HFFc6 (cell line): ENCODE measurements around the gene SPATS1. TPM values are rescaled to one million over a fixed set of nuclear protein-coding genes. Genes with fewer than 3 reads are reported as not detected.

Experiments used
- DNase-seq: peaks from one replicate; pipeline ENCODE4 v3.0.0-alpha.2; 2018
- H3K27ac Mint-ChIP-seq: 2 replicates; pipeline ENCODE4 v1.8.0; 2020; ENCODE audit warnings: mild to moderate bottlenecking, mixed read lengths
- H3K27me3 Mint-ChIP-seq: 2 replicates; pipeline ENCODE4 v1.8.0; 2021; ENCODE audit warnings: mild to moderate bottlenecking, moderate library complexity, mixed read lengths; ENCODE audit not compliant: insufficient read depth
- H3K36me3 Mint-ChIP-seq: 2 replicates; pipeline ENCODE4 v1.8.0; 2021; ENCODE audit warnings: low read depth, mixed read lengths
- H3K4me1 Mint-ChIP-seq: 2 replicates; pipeline ENCODE4 v1.8.0; 2020; ENCODE audit warnings: low read depth, mixed read lengths
- H3K4me3 Mint-ChIP-seq: 2 replicates; pipeline ENCODE4 v1.8.0; 2020; ENCODE audit warnings: mild to moderate bottlenecking, moderate library complexity, mixed read lengths
- H3K9me3 Mint-ChIP-seq: 2 replicates; pipeline ENCODE4 v1.8.0; 2020; ENCODE audit warnings: mild to moderate bottlenecking, mixed read lengths
- total RNA-seq, 6 experiments: library from RNA; stranded (reverse); fragmentation: NEBNext Ultra II Directional; extraction: Animal tissue kit (Norgen Biotek cat#: 25700); gene quantifications; 2 replicates in 1 of 6; 3 replicates in 5 of 6; pipeline ENCODE4 v1.2.3, GENCODE V29; 2021
- TF ChIP-seq, protein P1 (sequence below): fragments of 200-600 bp; sonication (generic); IDR thresholded peaks from 2 replicates; pipeline ENCODE4 v1.5.0; 2021; ENCODE audit warnings: antibody characterized with exemption, mild to moderate bottlenecking

The SPATS1 gene
- total RNA-seq, 6 experiments from 2014 or later = not detected

DNA sequence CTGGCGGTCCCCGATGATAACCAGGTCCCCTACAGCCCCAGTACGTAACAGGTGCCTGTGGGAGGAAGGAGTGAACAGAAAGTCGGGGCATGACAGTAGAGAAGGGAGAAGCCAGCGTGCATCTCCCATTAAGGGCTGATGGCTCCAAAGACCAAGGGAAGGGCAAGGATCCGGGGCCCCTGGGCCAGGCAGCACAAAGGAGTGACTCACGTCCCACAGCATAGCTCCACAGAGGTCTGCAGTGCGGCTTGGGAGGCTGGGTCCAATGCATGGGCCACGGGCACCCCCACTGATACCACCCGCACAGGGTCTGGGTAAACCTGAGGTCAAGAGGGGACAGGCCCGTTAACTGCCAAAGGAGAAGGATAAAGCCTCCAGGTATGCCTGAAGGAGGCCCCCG lies 39.6 kb upstream of the SPATS1 start:
- no peak overlapping the region for H3K4me3 Mint-ChIP-seq
- H3K27ac Mint-ChIP-seq = no peak overlapping the region
- TF ChIP-seq, protein P1, sequence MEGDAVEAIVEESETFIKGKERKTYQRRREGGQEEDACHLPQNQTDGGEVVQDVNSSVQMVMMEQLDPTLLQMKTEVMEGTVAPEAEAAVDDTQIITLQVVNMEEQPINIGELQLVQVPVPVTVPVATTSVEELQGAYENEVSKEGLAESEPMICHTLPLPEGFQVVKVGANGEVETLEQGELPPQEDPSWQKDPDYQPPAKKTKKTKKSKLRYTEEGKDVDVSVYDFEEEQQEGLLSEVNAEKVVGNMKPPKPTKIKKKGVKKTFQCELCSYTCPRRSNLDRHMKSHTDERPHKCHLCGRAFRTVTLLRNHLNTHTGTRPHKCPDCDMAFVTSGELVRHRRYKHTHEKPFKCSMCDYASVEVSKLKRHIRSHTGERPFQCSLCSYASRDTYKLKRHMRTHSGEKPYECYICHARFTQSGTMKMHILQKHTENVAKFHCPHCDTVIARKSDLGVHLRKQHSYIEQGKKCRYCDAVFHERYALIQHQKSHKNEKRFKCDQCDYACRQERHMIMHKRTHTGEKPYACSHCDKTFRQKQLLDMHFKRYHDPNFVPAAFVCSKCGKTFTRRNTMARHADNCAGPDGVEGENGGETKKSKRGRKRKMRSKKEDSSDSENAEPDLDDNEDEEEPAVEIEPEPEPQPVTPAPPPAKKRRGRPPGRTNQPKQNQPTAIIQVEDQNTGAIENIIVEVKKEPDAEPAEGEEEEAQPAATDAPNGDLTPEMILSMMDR = no peak
- no peaks in the 10 kb centered on the region for H3K9me3 Mint-ChIP-seq
- peaks cover 12% of the 10 kb centered on the region for H3K36me3 Mint-ChIP-seq
- no peaks in the 10 kb centered on the region for H3K4me1 Mint-ChIP-seq
- DNase-seq = no peak
- peaks cover 13% of the 10 kb centered on the region for H3K27me3 Mint-ChIP-seq

DNA sequence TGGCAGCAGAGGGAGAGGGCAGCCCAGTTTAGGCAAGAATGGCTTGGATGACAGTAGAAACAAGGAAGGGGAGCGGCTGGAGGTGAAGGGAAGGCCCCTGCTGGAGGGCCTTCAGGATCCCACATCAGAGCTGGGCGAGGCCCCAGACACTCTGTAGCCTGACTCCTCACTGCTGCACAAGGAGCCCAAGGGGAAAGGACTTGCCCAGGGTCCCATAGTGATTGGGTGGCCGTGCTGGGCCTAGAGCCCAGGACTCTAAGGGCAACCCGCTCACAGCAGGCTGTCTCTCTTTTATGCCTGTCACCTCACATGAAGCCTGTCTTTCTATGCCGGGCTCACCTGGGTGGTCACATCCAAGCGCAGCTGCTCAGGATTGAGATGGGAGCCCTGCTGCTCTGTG lies 38.6 kb upstream of the SPATS1 start:
- TF ChIP-seq, protein P1 = no peak
- H3K27ac Mint-ChIP-seq = no peak overlapping the region
- no peaks in the 10 kb centered on the region for H3K9me3 Mint-ChIP-seq
- peaks cover 18% of the 10 kb centered on the region for H3K36me3 Mint-ChIP-seq
- H3K27me3 Mint-ChIP-seq = peaks cover 5% of the 10 kb centered on the region
- peaks cover 1% of the 10 kb centered on the region for H3K4me1 Mint-ChIP-seq
- no peak overlapping the region for H3K4me3 Mint-ChIP-seq
- DNase-seq = no peak

DNA sequence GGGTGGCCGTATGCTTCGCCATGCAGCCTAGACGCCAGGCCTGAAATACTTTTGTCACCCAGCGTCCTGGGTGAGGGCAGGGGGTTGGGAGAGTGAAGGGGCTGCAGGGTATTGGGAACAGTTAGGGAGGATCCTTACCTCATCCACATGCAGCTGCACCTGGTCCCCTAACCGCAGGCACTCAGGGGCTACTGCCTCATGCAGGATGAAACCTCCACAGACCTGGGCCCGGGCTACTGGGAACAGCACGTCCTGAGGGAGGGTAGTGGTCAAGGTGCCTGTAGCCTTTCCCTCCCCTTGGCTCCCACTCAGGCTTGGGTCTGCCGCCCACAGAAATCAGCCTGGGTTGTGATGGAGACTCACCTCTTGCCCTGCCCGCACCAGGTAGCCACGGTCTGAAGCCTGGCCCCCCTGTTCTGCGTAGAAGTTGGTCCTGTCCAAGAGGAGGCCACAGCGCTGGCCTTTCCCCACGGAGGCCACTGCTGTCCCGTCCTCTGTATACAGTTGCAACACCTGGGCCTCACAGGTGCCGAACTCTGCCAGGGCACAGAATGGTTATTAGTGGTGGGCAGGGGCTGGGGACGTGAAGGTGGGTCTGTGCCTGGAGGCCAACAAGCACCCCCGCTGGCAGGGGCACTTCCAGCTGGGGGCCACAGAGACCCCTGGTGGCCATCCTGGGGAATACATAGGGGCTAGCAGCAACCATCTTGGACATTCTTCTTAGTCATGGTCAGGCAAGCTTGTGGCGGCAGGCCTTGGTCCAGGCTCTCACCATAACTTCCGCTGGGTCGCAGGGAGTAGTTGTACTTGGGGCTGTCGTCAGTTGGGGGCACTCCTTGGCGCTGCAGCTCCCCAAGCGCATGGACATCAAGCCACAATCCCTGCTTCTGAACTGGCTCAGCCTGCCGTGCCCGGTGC lies 37.9 kb upstream of the SPATS1 start:
- no peak overlapping the region for H3K4me3 Mint-ChIP-seq
- H3K36me3 Mint-ChIP-seq = peaks cover 22% of the 10 kb centered on the region
- TF ChIP-seq, protein P1 = peak; percentile 90
- no peak overlapping the region for H3K27ac Mint-ChIP-seq
- DNase-seq = peak; percentile 5
- H3K4me1 Mint-ChIP-seq = peaks cover 8% of the 10 kb centered on the region
- H3K9me3 Mint-ChIP-seq = no peaks in the 10 kb centered on the region
- H3K27me3 Mint-ChIP-seq = no peaks in the 10 kb centered on the region

DNA sequence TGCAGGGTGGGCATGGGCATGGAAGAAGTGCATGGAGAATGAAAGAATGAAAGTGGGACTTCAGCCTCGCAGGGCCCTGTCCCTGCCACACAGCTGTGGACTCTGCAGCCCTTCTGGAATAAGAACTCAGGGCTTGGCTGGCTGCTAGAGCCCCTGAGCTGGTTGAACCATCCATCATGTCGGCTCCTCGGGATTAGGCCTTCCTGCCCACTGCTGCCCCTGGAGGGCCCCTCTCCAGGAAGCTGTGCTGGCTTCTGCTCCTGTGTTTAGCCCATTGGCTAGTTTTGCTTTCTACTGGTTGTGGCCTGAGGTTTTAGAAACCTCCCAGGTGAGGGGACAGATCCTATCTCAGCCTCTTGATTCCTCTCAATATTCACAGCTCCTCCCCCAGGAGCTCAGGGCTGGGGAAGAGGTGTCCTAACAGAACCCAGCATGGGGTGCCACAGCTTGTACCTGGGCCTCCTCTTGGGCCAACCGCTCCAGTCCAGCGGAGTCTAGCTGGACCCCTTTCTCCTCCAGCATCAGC lies 37.2 kb upstream of the SPATS1 start:
- no peaks in the 10 kb centered on the region for H3K9me3 Mint-ChIP-seq
- H3K27me3 Mint-ChIP-seq = no peaks in the 10 kb centered on the region
- no peak overlapping the region for H3K27ac Mint-ChIP-seq
- no peak overlapping the region for H3K4me3 Mint-ChIP-seq
- H3K36me3 Mint-ChIP-seq = peaks cover 25% of the 10 kb centered on the region
- TF ChIP-seq, protein P1 = no peak
- no peak for DNase-seq
- peaks cover 16% of the 10 kb centered on the region for H3K4me1 Mint-ChIP-seq

DNA sequence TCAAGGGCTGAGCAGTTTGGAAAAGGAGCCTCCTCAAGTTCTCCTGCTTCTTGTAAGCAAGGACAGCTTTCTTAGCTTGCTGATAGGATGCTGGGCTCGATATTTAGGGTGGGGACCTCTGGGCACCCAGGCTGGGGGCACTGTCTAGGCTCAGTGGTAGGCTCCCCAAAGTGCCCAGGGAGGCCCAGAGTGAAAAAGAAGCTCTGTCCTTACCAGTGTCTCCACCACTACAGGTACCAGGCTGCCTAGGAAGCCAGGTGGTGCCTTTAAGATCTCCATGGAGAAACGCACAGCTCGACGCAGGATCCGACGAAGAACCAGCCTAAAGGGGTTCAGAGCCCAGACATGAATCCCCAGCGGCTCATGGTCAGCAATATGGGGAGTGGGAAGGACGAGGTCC lies 35.7 kb upstream of the SPATS1 start:
- Mint-ChIP-seq H3K27ac (no peak overlapping the region), H3K27me3 (no peaks in the 10 kb centered on the region), H3K36me3 (peaks cover 18% of the 10 kb centered on the region; the same call in 1 of the 2 replicates), H3K4me3 (no peak overlapping the region), H3K9me3 (no peaks in the 10 kb centered on the region), H3K4me1 (peaks cover 19% of the 10 kb centered on the region)
- TF ChIP-seq, protein P1 = no peak
- DNase-seq = no peak
